GM19239 (cell line): ENCODE data around the gene HEPH.
"Not testable (repeated sequence)": the region's sequence is repeated elsewhere in the genome, so short reads cannot be mapped to it uniquely, and the experiment has no call there.

ENCODE experiments used
- DNase-seq: peaks from one replicate; pipeline ENCODE4 v3.0.0; 2011; ENCODE audit warnings: low spot score; ENCODE audit not compliant: insufficient read length
- FAIRE-seq: peaks from 2 replicates; lab custom pipeline; 2011; peaks lifted over from hg19 to GRCh38; lab: Jason Lieb, UNC

HEPH gene, protein sequence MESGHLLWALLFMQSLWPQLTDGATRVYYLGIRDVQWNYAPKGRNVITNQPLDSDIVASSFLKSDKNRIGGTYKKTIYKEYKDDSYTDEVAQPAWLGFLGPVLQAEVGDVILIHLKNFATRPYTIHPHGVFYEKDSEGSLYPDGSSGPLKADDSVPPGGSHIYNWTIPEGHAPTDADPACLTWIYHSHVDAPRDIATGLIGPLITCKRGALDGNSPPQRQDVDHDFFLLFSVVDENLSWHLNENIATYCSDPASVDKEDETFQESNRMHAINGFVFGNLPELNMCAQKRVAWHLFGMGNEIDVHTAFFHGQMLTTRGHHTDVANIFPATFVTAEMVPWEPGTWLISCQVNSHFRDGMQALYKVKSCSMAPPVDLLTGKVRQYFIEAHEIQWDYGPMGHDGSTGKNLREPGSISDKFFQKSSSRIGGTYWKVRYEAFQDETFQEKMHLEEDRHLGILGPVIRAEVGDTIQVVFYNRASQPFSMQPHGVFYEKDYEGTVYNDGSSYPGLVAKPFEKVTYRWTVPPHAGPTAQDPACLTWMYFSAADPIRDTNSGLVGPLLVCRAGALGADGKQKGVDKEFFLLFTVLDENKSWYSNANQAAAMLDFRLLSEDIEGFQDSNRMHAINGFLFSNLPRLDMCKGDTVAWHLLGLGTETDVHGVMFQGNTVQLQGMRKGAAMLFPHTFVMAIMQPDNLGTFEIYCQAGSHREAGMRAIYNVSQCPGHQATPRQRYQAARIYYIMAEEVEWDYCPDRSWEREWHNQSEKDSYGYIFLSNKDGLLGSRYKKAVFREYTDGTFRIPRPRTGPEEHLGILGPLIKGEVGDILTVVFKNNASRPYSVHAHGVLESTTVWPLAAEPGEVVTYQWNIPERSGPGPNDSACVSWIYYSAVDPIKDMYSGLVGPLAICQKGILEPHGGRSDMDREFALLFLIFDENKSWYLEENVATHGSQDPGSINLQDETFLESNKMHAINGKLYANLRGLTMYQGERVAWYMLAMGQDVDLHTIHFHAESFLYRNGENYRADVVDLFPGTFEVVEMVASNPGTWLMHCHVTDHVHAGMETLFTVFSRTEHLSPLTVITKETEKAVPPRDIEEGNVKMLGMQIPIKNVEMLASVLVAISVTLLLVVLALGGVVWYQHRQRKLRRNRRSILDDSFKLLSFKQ

GRCh38 chrX:66163849-66164411 lies at the start of gene HEPH:
Gene HEPH (plus strand): TSS chrX:66164247. CDS start chrX:66170571, 6,324 bp downstream.
- FAIRE-seq (no peak), DNase-seq (no peak)

- not testable (repeated sequence) for FAIRE-seq, DNase-seq
Observed at GRCh38 chrX:66118722-66119121, 45.3 kb upstream of the HEPH start.

- FAIRE-seq, DNase-seq: not testable (repeated sequence)
Observed at GRCh38 chrX:66121354-66121753, 42.7 kb upstream of the HEPH start.

DNA sequence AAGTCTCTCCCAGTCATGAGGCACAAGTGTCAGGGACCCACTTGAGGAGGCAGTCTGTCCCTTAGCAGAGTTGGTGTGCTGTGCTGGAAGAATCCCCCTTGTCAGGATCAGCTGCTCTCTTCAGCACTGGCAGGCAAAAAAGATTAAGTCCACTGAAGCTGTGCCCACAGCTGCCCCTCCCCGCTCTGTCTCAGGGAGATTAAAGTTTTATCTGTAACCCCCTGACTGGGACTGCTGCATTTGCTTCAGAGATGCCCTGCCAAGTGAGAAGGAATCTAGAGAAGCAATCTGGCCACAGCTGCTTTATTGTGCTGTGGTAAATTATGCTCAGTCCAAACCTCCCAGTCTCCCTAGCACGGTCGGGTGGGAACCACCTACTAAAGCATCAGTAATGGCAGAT lies 37.4 kb upstream of the HEPH start:
- FAIRE-seq = no peak
- DNase-seq = no peak

GRCh38 chrX:66130469-66130868 lies 33.6 kb upstream of the HEPH start:
- DNase-seq = no peak
- FAIRE-seq = peak; percentile 95

GRCh38 chrX:66135284-66135683 lies 28.8 kb upstream of the HEPH start:
- not testable (repeated sequence) for DNase-seq, FAIRE-seq

DNA sequence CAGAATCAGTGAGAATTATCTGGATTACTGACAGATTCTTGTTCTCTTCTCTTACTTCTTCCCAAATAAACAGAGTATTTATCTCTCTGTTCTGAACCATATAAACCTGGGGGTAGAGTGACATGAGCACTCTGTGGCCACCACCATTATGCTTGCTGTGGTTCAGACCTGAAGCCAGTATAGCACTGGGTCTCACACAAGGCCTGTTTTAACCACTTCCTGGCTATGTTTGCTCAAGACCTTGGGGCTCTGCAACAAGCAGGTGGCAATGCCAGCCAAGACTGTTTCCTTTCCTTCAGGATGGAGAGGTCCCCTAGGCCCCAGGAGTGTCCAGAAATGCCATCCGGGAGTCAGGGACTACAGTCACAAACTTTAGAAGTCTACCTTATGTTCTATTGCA lies 21.7 kb upstream of the HEPH start:
- FAIRE-seq (no peak), DNase-seq (no peak)

GRCh38 chrX:66144258-66144657 lies 19.8 kb upstream of the HEPH start:
- no peak for DNase-seq

DNA sequence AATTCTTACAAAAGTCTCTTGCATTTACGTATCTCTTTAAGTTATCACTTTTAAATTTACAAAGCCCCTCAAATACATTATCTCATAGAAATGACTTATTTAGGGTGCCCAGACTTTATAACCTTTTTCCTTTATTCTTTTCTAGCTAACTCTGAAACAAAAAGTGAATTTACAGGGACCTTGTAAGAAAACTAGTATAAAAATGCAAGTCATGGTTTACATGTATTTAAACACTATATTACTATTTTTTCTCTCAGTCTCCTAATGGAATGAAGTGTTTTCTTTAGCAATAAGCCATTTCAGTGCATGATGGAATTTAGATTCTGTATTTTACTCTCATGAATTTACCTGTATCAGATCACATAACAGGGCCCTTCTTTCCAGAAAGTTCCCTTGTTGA lies 14.5 kb upstream of the HEPH start:
- no peak for FAIRE-seq
- no peak for DNase-seq

More at GRCh38 chrX:66144258-66144657, 19.8 kb upstream of the HEPH start:
- peak; percentile 71 for FAIRE-seq

DNA sequence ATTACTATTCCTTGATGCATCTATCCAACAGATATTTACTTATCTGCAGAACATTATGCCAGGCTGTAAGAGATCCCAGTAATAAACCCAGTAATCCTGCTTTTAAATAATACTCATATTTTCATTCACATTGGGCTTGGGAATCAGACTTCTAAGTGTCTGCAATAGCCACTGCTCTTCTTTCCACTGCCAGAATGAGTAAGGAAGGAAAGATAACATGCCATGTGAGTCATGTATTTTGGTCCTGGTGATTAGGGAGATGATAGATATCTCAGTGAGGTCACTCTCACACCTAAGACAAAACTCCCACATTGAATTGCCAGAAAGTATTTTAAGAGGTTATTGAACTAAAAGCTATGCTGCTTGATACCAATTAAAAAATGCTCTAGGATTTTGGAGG lies 13.9 kb upstream of the HEPH start:
- FAIRE-seq (no peak), DNase-seq (no peak)

- peak; percentile 90 for FAIRE-seq
- DNase-seq = no peak
Observed at GRCh38 chrX:66162331-66162822, 1.7 kb upstream of the HEPH start.

DNA sequence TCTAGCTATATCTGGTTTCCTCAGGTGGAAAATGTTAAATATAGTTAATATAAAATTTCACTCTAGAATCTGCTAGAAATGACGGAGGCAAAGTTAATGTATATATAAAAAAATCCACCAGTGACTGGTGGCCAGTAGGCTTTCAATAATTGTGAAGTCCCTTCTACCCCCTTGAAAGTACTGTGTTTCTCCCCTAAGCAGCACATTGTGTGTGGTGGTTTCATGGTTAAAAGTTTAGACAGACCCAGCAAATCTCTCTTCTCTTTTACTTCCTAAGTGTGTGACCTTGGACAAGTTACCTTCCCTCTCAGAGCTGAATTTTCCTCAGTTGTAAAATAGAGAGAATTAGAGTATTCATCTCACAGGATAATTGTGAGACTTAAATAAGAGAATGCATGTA lies 600 bp upstream of the HEPH start:
- FAIRE-seq = peak; percentile 60
- DNase-seq = no peak

DNA sequence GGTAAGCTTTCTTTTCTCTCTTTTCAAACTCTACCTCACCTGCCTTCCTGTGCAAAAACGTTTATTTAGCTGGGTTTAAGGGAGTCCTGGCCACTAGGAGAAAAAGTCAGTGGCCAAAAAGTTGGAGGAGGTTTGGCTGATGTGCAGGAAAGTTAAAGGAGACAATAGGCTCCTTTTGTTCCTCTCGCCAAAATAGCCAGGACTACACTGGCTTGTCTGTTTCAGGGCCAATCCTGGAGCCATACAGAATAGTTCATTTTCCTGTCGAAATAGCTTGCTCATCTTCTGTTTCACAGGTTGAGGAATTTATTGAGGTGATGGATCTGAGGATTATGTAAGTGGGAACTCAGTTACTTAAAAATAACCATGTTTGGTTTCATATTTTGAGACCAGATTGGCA lies 423 bp downstream of the HEPH start:
- FAIRE-seq = peak; percentile 85
- no peak for DNase-seq

DNA sequence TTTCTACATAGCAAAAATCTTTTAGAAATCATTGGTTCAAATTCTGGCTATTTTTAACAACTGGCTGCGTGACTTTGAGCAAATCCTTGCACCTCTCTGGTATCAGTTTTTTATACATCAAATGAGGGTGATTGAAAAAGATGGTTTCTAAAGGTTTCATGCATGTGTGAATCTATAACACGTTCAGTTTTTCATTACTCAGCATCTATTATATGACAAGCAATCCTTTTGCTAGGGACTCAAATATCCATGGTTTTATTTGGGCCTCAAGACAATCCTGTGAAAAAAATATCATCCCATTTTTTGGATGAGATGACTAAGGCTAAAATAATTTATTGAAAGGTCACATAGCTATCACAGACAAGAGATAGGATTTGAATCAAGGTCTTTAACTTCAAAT lies 884 bp downstream of the HEPH start:
- FAIRE-seq = no peak
- DNase-seq = no peak

GRCh38 chrX:66166671-66167070 lies 2.6 kb downstream of the HEPH start:
- DNase-seq (no peak), FAIRE-seq (peak; percentile 35)

- no peak for DNase-seq
- FAIRE-seq = no peak
Observed at GRCh38 chrX:66167431-66167830, 3.4 kb downstream of the HEPH start.

DNA sequence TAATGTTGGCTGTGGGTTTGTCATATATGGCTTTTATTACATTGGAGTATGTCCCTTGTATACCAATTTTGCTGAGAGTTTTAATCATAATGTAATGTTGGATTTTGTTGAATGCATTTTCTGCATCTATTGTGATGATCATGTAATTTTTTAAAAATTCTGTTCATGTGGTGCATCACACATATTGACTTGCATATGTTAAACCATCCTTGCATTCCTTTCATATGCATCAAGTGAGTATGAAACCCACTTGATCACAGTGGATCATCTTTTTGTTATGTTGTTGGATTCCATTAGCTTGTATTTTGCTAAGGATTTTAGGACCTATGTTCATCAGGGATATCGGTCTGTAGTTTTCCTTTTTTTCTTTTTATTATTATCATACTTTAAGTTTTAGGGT lies 12.1 kb downstream of the HEPH start:
- FAIRE-seq (no peak), DNase-seq (no peak)

DNA sequence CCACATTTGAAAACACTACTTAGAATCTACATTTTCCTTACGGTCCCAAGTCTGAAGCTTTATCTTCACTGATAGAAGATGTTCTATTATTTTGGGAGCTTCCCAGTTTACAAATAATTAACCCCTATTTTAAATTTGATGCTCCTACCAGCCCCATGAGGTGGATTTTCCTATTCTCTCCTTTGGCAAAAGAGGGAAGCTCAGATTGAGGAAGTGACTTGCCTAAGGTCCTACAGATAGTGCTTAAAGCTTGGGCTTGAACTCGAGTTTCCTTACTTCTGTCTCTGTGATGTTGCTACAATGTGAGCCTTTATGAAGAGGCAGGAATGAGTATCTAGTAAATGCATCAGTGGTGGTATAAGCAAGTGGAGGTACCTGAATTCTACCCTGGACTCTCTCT lies 27.5 kb downstream of the HEPH start:
- no peak for DNase-seq
- FAIRE-seq = no peak

GRCh38 chrX:66193821-66194220 lies 29.8 kb downstream of the HEPH start:
- FAIRE-seq (no peak), DNase-seq (no peak)

GRCh38 chrX:66200050-66200664 lies 36.1 kb downstream of the HEPH start:
- FAIRE-seq = peak; percentile 14

More at GRCh38 chrX:66200050-66200664, 36.1 kb downstream of the HEPH start:
- no peak for DNase-seq
